T-helper 2 cell (primary cell): Measurements from ENCODE around the gene MCC.

Experiments used
- DNase-seq, 5 experiments: peaks; one replicate each; pipeline versions ENCODE4 v3.0.0 to v3.0.0-alpha.2; 2012 to 2022
- total RNA-seq, 2 donors: gene quantifications; one replicate each; lab custom pipeline; 2026; lab: John Stamatoyannopoulos, UW

Gene MCC
- 10.3 to 12.3 reads per million in 2 donors for total RNA-seq

GRCh38 chr5:113487781-113488644 is at the start of gene MCC:
Gene MCC, minus strand, starts transcription at chr5:113488453.
- DNase-seq: peak in 4 of 5 experiments; percentile 16 to 52 (median 16)

GRCh38 chr5:113531481-113532159 is 43.4 kb upstream of the MCC start:
- DNase-seq: no peak

GRCh38 chr5:113527746-113528145 is 39.5 kb upstream of the MCC start:
- DNase-seq: no peak

GRCh38 chr5:113526421-113526820 is 38.2 kb upstream of the MCC start:
- no peak for DNase-seq

GRCh38 chr5:113524927-113525326 is 36.7 kb upstream of the MCC start:
- DNase-seq: peak in 1 of 5 experiments; percentile 55

GRCh38 chr5:113523168-113523567 is 34.9 kb upstream of the MCC start:
- DNase-seq: no peak

- no peak for DNase-seq
These were observed 32.6 kb upstream of the MCC start for GRCh38 chr5:113520899-113521298.

GRCh38 chr5:113520429-113520828 is 32.2 kb upstream of the MCC start:
- peak in 1 of 5 experiments; percentile 61 for DNase-seq

- no peak for DNase-seq
These were observed 31.2 kb upstream of the MCC start for GRCh38 chr5:113519412-113519811.

- DNase-seq: no peak
These were observed 30.6 kb upstream of the MCC start for GRCh38 chr5:113518884-113519283.

- no peak for DNase-seq
These were observed 26.0 kb upstream of the MCC start for GRCh38 chr5:113514289-113514635.

- DNase-seq: peak; percentile 64 to 93 (median 84)
These were observed 25.4 kb upstream of the MCC start, which contains the start of gene YTHDC2 for GRCh38 chr5:113513384-113514288. Gene YTHDC2, plus strand, starts transcription at chr5:113513694. Its CDS starts 202 bp downstream, at chr5:113513896.

- DNase-seq: no peak
These were observed 24.1 kb upstream of the MCC start for GRCh38 chr5:113512341-113512740.

- peak in 1 of 5 experiments; percentile 32 for DNase-seq
These were observed 22.7 kb upstream of the MCC start for GRCh38 chr5:113510836-113511451.

- no peak for DNase-seq
These were observed 20.5 kb upstream of the MCC start for GRCh38 chr5:113508756-113509155.

GRCh38 chr5:113507601-113508000 is 19.3 kb upstream of the MCC start:
- peak in 1 of 5 experiments; percentile 45 for DNase-seq

GRCh38 chr5:113505181-113505580 is 16.9 kb upstream of the MCC start:
- DNase-seq: no peak

GRCh38 chr5:113503146-113503545 is 14.9 kb upstream of the MCC start:
- no peak for DNase-seq

- no peak for DNase-seq
These were observed 13.8 kb upstream of the MCC start for GRCh38 chr5:113502073-113502472.

GRCh38 chr5:113495422-113495841 is 7.2 kb upstream of the MCC start:
- DNase-seq: no peak

GRCh38 chr5:113493446-113493845 is 5.2 kb upstream of the MCC start:
- no peak for DNase-seq

- DNase-seq: no peak
These were observed 2.8 kb upstream of the MCC start for GRCh38 chr5:113491022-113491421.
